ENCODE results near the gene SCN1A. TPM values are rescaled to one million over a fixed set of nuclear protein-coding genes. Genes with fewer than 3 reads are reported as not detected.

SCN1A gene
- total RNA-seq, 1 experiment from 2014 or later, result 0.62 TPM

DNA sequence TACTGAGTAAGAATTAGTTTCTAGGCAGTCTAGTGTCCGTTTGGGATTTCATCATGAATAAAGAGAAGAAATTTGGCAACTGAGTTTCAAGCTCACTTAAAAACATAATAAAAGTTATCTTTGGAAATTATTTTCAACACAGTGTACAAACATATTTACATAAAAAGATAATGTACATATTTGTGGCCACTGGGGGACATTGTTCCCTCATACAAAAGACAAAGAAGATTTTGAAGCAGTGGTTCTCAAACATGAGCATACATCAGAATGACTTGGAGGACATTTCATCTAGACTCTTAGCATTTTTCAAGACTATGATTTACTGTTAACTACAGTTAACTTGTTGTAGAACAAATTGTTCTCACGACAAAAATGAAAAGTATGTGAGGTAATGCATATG is 158.6 kb downstream of the SCN1A start:
- intact Hi-C loops (cut with micrococcal nuclease; ENCODE audit: unreplicated experiment), result no loop called here
- no peak for TF ChIP-seq EZH2 (IDR thresholded peaks at IDR 0.05; ENCODE audit: borderline replicate concordance, low read depth, low read length, poor library complexity, severe bottlenecking)
- TF ChIP-seq, protein P1, sequence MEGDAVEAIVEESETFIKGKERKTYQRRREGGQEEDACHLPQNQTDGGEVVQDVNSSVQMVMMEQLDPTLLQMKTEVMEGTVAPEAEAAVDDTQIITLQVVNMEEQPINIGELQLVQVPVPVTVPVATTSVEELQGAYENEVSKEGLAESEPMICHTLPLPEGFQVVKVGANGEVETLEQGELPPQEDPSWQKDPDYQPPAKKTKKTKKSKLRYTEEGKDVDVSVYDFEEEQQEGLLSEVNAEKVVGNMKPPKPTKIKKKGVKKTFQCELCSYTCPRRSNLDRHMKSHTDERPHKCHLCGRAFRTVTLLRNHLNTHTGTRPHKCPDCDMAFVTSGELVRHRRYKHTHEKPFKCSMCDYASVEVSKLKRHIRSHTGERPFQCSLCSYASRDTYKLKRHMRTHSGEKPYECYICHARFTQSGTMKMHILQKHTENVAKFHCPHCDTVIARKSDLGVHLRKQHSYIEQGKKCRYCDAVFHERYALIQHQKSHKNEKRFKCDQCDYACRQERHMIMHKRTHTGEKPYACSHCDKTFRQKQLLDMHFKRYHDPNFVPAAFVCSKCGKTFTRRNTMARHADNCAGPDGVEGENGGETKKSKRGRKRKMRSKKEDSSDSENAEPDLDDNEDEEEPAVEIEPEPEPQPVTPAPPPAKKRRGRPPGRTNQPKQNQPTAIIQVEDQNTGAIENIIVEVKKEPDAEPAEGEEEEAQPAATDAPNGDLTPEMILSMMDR (conservative IDR thresholded peaks at IDR 0.05; ENCODE audit: low read depth, low read length), result no peak
- no peaks in the 10 kb centered on the region for H3K9me3 ChIP-seq (ENCODE audit: low read depth, low read length, poor library complexity, severe bottlenecking)
- DNase-seq (ENCODE audit: low spot score), result no peak
- no peak overlapping the region for H3K4me3 ChIP-seq (ENCODE audit: low read depth, low read length, poor library complexity, severe bottlenecking)
- no peaks in the 10 kb centered on the region for H3K36me3 ChIP-seq (ENCODE audit: insufficient read depth, low read length, poor library complexity, severe bottlenecking)
- H3K4me1 ChIP-seq (ENCODE audit: insufficient read depth, low read length, poor library complexity, severe bottlenecking), result no peaks in the 10 kb centered on the region
- H3K27me3 ChIP-seq (replicated peaks; ENCODE audit: insufficient read depth, low read depth, low read length, poor library complexity), result no peaks in the 10 kb centered on the region
- BruUV-seq (replicated peaks), result no TSS peak
- CTCF ChIA-PET, result no interaction called here
- H3K27ac ChIP-seq (ENCODE audit: low read depth, low read length, poor library complexity, severe bottlenecking), result no peak overlapping the region
- POLR2A ChIA-PET (ENCODE audit: low non-redundant PET), result no interaction called here

DNA sequence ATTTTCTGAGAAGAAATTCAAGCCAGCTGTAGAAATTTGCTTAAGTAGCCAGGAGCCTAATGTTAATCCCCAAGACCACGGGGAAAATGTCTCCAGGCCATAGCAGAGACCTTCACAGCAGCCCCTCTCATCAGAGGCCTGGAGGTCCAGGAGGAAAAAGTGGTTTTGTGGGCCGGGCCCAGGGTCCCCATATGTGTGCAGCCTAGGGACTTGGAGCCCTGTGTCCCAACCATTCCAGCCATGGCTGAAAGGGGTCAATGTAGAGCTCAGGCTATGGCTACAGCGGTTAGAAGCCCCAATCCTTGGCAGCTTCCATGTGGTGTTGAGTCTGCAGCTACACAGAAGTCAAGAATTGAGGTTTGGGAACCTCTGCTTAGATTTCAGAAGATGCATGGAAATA is 160.1 kb downstream of the SCN1A start:
- Histone ChIP-seq H3K36me3 (ENCODE audit: insufficient read depth, low read length, poor library complexity, severe bottlenecking) (no peaks in the 10 kb centered on the region), H3K27me3 (replicated peaks; ENCODE audit: insufficient read depth, low read depth, low read length, poor library complexity) (no peaks in the 10 kb centered on the region), H3K9me3 (ENCODE audit: low read depth, low read length, poor library complexity, severe bottlenecking) (no peaks in the 10 kb centered on the region), H3K4me3 (ENCODE audit: low read depth, low read length, poor library complexity, severe bottlenecking) (no peak overlapping the region), H3K27ac (ENCODE audit: low read depth, low read length, poor library complexity, severe bottlenecking) (no peak overlapping the region), H3K4me1 (ENCODE audit: insufficient read depth, low read length, poor library complexity, severe bottlenecking) (no peaks in the 10 kb centered on the region)
- ChIA-PET CTCF (no interaction called here), POLR2A (ENCODE audit: low non-redundant PET) (no interaction called here)
- TF ChIP-seq, protein P1 (conservative IDR thresholded peaks at IDR 0.05; ENCODE audit: low read depth, low read length), result no peak
- TF ChIP-seq EZH2 (IDR thresholded peaks at IDR 0.05; ENCODE audit: borderline replicate concordance, low read depth, low read length, poor library complexity, severe bottlenecking), result no peak
- no peak for DNase-seq (ENCODE audit: low spot score)
- intact Hi-C loops (cut with micrococcal nuclease; ENCODE audit: unreplicated experiment), result no loop called here
- no TSS peak for BruUV-seq (replicated peaks)

DNA sequence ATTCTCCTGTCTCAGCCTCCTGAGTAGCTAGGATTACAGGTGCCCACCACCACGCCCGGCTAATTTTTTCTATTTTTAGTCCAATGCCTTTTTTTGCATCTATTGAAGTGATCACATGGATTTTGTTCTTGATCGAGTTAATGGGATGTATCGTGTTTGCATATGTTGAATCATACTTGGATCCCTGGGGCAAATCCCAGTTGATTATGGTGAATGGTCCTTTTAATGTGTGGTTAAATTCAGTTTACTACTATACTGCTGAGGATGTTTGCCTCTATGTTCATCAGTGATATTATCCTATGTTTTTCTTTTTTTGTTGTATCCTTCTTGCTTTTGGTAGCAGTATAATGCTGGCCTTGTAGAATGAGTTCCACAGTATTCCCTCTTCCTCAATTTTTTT is 166.0 kb downstream of the SCN1A start:
- no peak for DNase-seq (ENCODE audit: low spot score)
- no peaks in the 10 kb centered on the region for H3K36me3 ChIP-seq (ENCODE audit: insufficient read depth, low read length, poor library complexity, severe bottlenecking)
- intact Hi-C loops (cut with micrococcal nuclease; ENCODE audit: unreplicated experiment), result no loop called here
- no peaks in the 10 kb centered on the region for H3K9me3 ChIP-seq (ENCODE audit: low read depth, low read length, poor library complexity, severe bottlenecking)
- CTCF ChIA-PET, result no interaction called here
- H3K4me3 ChIP-seq (ENCODE audit: low read depth, low read length, poor library complexity, severe bottlenecking), result no peak overlapping the region
- no TSS peak for BruUV-seq (replicated peaks)
- H3K27me3 ChIP-seq (replicated peaks; ENCODE audit: insufficient read depth, low read depth, low read length, poor library complexity), result no peaks in the 10 kb centered on the region
- TF ChIP-seq, protein P1 (conservative IDR thresholded peaks at IDR 0.05; ENCODE audit: low read depth, low read length), result no peak
- TF ChIP-seq EZH2 (IDR thresholded peaks at IDR 0.05; ENCODE audit: borderline replicate concordance, low read depth, low read length, poor library complexity, severe bottlenecking), result no peak
- no peaks in the 10 kb centered on the region for H3K4me1 ChIP-seq (ENCODE audit: insufficient read depth, low read length, poor library complexity, severe bottlenecking)
- POLR2A ChIA-PET (ENCODE audit: low non-redundant PET), result no interaction called here
- H3K27ac ChIP-seq (ENCODE audit: low read depth, low read length, poor library complexity, severe bottlenecking), result no peak overlapping the region
